Nephron (organoid): ENCODE data around the gene RIMS4.

ENCODE experiments used
- H3K27ac Mint-ChIP-seq, 3 experiments: 2 replicates each; pipeline ENCODE4 v1.8.0; 2020; ENCODE audit warnings: mixed read lengths in 3 of 3, mild to moderate bottlenecking in 2 of 3, moderate library complexity in 1 of 3
- H3K27me3 Mint-ChIP-seq: 2 replicates; pipeline ENCODE4 v1.8.0; 2021; ENCODE audit warnings: low read depth, mild to moderate bottlenecking, moderate library complexity, mixed read lengths
- H3K36me3 Mint-ChIP-seq: 2 replicates; pipeline ENCODE4 v1.8.0; 2020; ENCODE audit warnings: low read depth, mixed read lengths
- H3K4me1 Mint-ChIP-seq: 2 replicates; pipeline ENCODE4 v1.8.0; 2020; ENCODE audit warnings: mixed read lengths
- H3K4me3 Mint-ChIP-seq, 3 experiments: 2 replicates each; pipeline ENCODE4 v1.8.0; 2020; ENCODE audit warnings: mild to moderate bottlenecking in 3 of 3, mixed read lengths in 3 of 3, moderate library complexity in 2 of 3
- H3K9me3 Mint-ChIP-seq: 2 replicates; pipeline ENCODE4 v1.8.0; 2020; ENCODE audit warnings: mixed read lengths
- TF ChIP-seq, protein P1 (sequence below), 3 experiments: fragments of 200-600 bp; sonication (generic); IDR thresholded peaks; one replicate each; pipeline ENCODE4 v1.5.0; 2021; ENCODE audit warnings: antibody characterized with exemption in 3 of 3; ENCODE audit not compliant: unreplicated experiment in 3 of 3

The RIMS4 gene

DNA sequence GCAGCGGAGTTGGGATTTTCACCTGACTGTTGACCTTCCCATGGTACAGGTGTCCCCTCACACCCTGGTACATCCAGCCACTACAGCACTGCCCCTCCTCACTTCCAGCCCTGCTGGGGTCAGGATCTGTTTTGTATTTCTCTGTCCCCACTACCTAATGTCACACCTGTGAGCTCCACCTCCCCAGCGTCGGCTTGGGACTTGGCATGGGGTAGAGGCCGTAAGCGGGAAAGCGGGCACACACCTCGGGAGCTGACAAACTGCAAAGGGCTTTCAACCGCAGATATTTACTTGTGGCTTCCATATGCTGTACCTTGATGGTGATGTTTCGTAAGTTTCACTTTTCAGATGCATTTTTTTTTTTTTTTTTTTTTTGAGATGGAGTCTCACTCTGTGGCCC is 100.5 kb downstream of the RIMS4 start:
- TF ChIP-seq, protein P1, sequence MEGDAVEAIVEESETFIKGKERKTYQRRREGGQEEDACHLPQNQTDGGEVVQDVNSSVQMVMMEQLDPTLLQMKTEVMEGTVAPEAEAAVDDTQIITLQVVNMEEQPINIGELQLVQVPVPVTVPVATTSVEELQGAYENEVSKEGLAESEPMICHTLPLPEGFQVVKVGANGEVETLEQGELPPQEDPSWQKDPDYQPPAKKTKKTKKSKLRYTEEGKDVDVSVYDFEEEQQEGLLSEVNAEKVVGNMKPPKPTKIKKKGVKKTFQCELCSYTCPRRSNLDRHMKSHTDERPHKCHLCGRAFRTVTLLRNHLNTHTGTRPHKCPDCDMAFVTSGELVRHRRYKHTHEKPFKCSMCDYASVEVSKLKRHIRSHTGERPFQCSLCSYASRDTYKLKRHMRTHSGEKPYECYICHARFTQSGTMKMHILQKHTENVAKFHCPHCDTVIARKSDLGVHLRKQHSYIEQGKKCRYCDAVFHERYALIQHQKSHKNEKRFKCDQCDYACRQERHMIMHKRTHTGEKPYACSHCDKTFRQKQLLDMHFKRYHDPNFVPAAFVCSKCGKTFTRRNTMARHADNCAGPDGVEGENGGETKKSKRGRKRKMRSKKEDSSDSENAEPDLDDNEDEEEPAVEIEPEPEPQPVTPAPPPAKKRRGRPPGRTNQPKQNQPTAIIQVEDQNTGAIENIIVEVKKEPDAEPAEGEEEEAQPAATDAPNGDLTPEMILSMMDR (IDR thresholded peaks at IDR 0.05; ENCODE audit: unreplicated experiment in 3 of 3): no peak
- no peaks in the 10 kb centered on the region for H3K9me3 Mint-ChIP-seq
- no peak overlapping the region for H3K27ac Mint-ChIP-seq
- H3K27me3 Mint-ChIP-seq: peaks cover 3% of the 10 kb centered on the region
- H3K4me1 Mint-ChIP-seq: peaks cover 12% of the 10 kb centered on the region
- H3K4me3 Mint-ChIP-seq: no peak overlapping the region
- no peaks in the 10 kb centered on the region for H3K36me3 Mint-ChIP-seq

DNA sequence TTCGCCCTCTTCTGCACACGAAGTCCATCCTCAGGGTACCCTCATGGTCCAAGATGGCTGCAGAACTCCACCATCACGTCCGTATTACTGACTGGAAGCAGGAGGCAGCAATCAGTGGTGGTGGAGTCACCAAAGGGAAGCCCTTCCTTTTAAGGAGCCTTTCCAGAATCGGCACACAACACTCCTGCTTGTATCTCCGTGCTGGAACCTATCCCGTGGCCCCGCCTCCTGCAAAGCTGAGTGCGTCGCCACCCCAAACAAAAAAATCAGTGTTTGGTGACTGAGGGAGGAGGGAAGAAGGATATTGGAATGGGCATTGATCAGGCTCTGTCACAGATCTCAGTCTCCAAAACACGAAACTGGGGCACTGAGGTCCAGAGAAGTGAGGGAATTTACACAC is 101.0 kb downstream of the RIMS4 start:
- Mint-ChIP-seq H3K27ac (no peak overlapping the region), H3K9me3 (no peaks in the 10 kb centered on the region), H3K27me3 (peaks cover 3% of the 10 kb centered on the region), H3K36me3 (no peaks in the 10 kb centered on the region), H3K4me3 (no peak overlapping the region), H3K4me1 (peaks cover 12% of the 10 kb centered on the region)
- TF ChIP-seq, protein P1 (IDR thresholded peaks at IDR 0.05; ENCODE audit: unreplicated experiment in 3 of 3): no peak

DNA sequence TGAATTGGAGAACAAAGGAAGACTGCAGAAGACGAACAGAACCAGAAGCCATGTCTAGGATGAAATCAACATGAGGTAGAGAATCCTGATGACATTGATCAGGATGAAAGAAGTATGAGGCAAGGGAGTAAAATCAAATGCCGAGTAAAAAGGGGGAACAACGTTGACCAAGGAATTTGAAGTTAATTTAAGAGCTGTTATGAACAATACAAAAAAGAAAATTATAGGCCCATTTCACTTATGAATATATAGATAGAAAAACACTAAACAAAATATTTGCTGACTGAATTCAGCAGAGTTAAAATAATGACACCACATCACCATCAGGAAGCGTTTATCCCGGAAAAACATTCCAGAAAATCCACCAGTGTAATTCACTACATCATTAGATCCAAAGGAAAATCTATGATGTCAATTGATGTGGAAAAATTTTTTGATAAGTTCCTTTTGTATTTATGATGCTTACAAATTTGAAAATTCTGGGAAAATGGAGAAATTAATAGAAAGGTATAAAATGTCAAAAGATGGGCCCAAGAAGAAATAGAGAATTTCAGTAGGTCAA is 103.2 kb downstream of the RIMS4 start:
- TF ChIP-seq, protein P1 (IDR thresholded peaks at IDR 0.05; ENCODE audit: unreplicated experiment in 3 of 3): no peak
- H3K9me3 Mint-ChIP-seq: no peaks in the 10 kb centered on the region
- no peak overlapping the region for H3K27ac Mint-ChIP-seq
- no peaks in the 10 kb centered on the region for H3K27me3 Mint-ChIP-seq
- no peak overlapping the region for H3K4me3 Mint-ChIP-seq
- peaks cover 12% of the 10 kb centered on the region for H3K4me1 Mint-ChIP-seq
- H3K36me3 Mint-ChIP-seq: no peaks in the 10 kb centered on the region

DNA sequence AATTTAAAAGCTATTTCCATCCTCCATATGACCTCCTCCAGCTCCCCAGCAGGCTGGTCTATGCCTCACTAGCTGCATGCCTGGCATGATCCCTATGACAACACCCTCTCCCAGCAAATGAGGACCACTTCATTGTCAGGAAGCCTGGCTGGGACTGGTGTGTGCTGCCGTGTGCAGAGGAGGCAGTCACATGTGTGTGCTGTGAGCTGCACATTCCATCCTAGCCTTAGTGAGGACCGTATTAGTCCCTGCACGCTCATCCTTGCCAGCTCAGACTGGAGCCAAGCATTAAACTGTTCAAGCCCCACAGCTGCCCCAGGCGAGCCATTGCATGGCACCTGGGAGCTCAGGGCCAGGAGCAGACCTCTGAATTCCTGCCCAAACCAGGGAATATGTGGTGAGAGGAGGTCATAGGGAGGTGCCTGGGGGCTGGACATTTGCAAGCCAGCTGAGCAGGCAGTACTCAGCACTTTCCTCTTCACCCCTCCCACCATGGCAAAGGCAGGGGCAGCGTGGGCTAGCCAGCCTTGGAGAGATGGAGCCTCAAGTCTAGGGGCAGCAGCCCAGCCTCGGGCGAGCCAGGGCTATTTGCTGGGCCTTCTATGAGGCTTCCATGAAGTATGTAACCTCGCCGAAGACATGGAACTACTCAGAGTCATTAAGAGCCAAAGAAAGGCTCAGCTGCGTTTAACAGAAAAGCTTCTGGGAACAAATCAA is 103.9 kb downstream of the RIMS4 start:
- TF ChIP-seq, protein P1 (IDR thresholded peaks at IDR 0.05; ENCODE audit: unreplicated experiment in 3 of 3): no peak
- peaks cover 17% of the 10 kb centered on the region for H3K4me1 Mint-ChIP-seq
- H3K27me3 Mint-ChIP-seq: no peaks in the 10 kb centered on the region
- no peak overlapping the region for H3K4me3 Mint-ChIP-seq
- H3K36me3 Mint-ChIP-seq: no peaks in the 10 kb centered on the region
- peak overlapping the region in 1 of 3 experiments; percentile 41 for H3K27ac Mint-ChIP-seq
- no peaks in the 10 kb centered on the region for H3K9me3 Mint-ChIP-seq

GRCh38 chr20:44705364-44706094 is 104.8 kb downstream of the RIMS4 start:
- Mint-ChIP-seq H3K4me3 (no peak overlapping the region), H3K27me3 (peaks cover 5% of the 10 kb centered on the region), H3K9me3 (no peaks in the 10 kb centered on the region), H3K27ac (no peak overlapping the region), H3K4me1 (peaks cover 26% of the 10 kb centered on the region), H3K36me3 (no peaks in the 10 kb centered on the region)
- TF ChIP-seq, protein P1 (IDR thresholded peaks at IDR 0.05; ENCODE audit: unreplicated experiment in 3 of 3): no peak
